Hippocampal formation (tissue), 2 donors: Measurements from ENCODE around the gene SLIT3.

Experiments used
- DNase-seq, 2 donors: peaks; one replicate each; lab custom pipeline; 2025; lab: John Stamatoyannopoulos, UW

The SLIT3 gene

DNA sequence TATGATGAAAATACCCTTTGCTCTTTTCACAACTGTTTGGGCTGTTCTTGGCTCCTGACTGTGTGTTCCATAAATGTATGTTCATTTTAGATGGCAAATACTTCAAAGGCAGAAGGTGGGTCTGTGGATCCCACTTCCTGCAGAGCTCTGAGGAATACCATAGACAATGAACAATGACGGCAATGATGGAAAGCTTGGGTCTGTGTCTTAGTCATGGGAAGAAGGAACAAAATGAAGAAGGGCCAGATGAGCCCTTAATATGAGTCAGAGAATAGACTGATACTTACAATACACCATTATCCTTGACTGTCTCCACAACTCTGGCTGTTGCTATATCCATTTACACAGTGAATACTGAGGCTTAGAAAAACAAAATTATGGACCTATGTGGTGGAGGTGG is 126.0 kb downstream of the SLIT3 start:
- no peak for DNase-seq

DNA sequence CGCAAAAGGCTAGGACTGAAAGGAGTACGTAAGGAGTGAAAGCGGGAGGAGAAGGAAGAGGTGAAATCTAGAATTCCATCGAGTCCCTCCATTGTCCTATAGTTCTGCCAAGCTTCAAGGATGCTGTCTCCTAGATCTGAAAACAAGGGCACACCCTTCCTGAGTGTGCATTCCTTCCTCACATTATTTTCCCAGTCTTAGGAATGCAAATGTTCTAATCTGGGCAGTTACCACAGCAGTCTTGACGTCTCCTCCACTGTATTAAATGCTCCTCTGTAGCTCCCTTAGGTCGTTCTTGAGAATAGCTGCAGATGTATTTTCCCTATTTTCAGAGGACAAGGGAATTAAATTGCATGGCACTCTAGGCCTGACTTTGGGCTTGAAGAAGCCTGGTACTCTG is 127.6 kb downstream of the SLIT3 start:
- DNase-seq = no peak

DNA sequence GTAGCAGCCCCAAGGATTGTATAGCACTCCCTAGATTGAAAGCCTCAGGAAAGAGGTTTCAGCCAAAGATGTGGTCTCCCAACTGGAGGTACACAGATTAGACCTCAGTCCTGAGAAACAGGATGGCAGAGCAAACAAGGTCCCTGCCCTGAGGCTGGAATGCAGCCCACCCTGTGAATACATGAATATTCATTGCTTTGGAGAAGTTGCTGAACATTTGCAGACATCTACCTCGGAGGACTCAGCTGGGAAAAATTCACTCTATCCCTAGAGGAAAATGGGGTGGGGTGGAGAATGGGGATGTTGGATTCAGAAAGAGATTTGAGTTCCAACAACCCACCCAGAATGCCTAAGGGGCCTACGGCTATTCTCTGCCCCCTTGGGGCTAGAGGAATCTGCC is 129.4 kb downstream of the SLIT3 start:
- no peak for DNase-seq

DNA sequence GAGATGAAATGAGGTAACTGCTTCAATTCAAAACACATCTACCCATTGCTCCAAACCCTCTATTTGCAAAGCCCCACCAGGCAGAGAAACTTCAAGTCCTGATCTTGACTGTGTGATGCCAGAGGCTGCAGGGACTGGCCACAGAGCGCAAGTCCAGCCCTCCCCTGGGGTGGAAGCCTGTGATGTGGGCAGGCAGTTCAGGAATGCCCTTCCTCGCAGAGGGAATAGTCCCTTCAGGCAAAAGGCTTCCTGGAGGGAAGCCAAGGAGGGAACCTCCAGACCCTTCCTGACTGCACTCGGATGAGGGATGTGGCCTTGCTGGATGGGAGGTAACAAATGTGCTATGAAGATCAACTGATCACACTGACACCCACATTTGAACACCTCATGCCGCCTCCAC is 131.2 kb downstream of the SLIT3 start:
- DNase-seq = no peak

DNA sequence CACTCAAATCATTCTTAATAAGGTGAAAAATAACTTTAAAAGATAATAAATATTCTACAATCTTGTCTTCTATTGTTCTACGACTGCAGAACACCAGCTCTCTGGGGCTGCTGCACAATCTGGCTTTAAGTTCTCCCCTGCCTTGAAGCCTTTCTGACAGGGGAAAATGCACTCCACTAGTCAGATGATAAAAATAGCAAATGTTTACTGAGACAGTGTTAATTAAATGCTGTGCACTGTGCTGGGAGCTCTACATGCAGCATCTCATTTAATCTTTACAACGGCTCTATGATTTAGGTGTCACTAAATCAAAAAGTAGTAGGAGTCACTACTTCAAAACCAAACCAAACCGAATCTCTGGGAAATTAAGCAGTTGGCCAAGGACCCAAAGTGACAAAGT is 132.7 kb downstream of the SLIT3 start:
- no peak for DNase-seq

DNA sequence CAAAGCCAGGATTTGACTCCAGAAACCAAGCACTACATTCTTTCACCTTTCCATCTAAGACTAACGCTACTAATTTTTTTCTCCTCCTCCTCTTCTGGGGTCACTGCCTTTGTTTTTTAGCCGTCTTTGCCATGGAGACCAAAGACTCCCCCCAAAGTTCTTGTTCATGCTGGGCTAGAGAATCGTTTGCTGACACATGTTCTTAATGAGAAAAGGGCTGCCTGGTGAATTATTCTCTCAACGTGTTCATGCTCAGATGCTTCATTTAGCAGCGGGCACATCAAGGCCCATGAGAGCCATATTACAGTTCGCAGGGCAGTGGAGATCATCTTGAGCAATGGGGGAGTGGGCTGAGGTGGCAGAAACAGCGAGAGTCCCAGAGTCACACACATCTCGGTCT is 134.9 kb downstream of the SLIT3 start:
- DNase-seq = no peak

DNA sequence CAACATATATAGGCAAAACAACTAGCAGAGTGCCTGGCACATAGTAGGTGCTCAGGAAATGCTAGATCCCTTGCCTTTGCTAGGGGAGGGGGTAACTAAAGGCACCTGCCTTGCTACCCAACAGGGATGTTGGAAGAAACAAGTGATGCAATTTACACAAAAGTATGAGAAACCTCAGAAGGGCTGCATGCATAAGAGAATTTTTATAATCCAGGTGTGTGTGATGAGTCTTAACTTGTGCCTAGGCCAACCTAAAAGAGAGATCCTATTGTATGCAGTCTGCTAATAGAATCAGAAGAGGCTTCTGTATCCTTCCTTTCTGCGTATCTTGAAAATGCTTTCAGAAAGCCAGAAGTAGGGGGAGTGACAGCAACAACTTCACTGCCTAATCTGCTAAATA is 135.9 kb downstream of the SLIT3 start:
- DNase-seq = no peak

DNA sequence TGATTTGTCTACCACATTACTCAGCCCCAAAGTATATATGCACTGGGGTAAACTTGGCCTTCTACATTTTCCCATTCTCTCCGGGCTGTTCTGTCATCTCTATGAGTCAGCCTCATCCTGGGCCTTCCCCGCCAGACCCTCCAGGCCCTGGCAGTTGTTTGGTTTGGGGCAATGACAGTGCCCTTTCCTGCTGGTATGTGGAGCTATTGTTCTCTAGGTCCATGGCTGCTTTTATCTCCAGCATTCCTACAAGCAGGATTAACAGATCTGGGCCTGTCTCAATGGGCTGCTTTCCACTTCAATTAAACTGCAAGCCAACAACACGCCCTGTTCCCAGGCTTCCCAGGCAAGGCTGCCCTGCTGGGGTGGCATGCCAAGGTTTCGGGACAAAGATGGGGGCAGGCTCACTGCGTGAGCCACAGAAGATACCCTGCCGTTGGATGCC is 136.4 kb downstream of the SLIT3 start:
- peak; percentile 4 to 9 for DNase-seq

DNA sequence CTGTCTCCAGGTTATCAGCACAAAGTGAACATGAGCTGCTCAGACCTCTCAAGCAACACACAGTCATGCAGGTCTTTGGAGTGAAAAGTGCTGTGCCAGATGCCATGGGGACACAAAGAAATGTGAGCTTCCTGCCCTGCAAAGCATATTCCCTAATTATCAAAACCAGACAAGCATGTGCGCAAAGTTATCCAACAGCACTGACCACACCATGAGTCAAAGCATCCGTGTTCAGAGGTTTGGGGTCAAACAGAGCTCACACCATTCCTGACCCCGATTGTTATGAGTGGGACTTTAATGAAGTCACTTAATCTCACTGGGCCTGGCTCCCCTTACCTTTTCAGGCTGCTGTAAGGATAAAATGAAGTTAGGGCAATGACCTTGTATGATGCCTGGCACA is 138.5 kb downstream of the SLIT3 start:
- no peak for DNase-seq

DNA sequence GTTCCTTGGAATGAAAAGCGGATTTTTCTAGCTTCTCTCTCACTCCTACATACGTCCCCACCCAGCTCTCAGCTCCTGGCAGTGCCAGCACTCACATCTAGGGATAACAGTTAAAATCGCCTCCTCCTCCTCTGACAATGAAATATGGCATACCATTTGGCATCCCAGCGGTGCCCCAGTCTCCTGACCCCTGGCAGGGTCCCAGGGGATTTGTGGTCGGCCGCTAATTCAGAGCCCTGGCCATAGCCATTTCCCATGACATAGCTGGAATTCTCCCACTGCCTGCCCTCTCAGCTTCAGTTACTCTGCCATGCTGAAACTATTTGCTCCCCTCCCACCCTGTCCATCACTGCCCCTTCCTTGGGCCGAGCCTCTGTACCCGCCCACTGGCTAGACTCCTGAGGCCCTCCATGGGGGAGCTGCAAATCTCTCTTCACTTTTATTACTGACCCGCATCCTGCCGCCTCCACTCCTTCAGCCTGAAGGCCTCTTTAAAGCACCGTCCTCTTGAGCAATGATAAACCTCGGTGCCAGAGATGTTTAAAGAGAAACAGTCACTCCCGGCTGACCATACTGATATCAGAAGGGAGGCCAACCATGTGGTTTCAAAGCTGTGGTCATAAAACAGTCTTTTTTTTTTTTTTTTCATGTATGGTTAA is 139.8 kb downstream of the SLIT3 start:
- DNase-seq = peak in 1 of 2 donors; percentile 2

DNA sequence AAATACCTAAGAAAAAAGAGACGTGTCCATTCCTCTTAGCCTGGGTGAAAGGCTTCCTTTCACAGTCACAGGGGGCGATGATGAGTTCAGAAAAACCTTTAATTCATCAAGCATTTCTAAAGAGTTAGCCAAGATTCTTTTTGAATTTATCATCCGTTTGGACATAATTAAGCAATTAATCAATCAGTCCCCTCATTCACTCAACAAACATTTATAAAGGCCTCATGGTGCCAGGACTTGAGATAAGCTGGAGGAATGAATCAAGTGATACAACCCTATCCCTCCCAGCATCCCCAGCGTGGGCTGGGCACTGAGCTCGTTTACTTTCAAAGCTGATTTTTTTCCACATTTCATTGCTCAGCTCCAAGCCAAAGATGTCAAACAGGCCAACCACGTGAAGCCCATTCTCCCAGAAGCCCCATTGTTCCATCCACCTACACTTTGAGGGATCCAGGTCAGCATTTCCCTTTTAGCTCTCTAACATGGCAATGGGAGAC is 140.5 kb downstream of the SLIT3 start:
- DNase-seq = no peak

DNA sequence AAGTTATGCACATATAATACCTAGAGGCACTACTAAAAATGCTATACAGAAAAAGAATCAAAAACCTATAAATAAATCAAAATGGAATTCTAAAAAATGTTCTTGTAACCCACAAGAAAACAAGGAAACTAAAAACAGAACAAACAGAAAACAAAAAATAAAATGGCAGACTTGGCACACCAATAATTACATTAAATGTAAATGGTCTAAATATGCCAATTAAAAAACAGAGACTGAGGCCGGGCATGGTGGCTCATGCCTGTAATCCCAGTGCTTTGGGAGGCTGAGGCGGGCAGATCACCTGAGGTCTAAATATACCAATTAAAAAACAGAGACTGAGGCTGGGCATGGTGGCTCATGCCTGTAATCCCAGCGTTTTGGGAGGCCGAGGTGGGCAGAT is 142.2 kb downstream of the SLIT3 start:
- DNase-seq = no peak

DNA sequence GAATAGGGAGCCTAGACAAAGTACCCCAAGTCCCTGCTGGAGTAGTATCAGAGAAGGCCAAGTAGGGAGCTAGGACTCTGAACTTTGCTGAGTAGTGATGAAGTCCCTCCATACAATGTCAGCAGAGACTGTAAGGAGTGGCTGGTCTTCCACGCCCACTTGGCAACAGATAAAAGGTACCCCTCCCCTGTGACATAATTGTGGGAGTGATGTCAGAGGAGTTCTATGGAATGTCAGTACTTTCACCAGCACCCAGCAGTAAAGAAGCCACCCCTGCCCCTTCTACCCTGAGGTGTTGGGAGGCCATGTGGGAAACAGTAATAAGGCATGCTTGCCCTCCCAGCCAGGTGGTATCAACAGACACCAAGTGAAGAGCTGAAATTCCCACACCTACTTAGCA is 143.9 kb downstream of the SLIT3 start:
- DNase-seq = no peak

DNA sequence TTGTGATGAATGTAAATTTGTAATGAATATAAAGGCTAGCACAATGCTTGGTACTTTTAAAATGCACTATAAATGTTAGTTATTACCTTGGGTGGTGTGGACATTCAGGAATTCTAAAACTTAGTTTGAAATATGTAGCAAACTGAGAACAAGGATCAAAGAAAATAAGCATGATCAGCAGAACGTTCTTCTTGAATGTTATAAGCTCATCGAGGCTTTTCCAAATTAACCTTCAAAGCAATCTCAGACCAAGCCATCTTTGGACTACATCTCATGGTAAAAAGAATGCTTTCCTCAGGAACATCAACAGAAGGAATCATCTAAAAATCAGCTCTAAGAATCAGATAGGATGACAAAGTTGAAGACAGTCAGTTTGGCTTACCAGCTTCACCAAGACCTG is 146.3 kb downstream of the SLIT3 start:
- no peak for DNase-seq

DNA sequence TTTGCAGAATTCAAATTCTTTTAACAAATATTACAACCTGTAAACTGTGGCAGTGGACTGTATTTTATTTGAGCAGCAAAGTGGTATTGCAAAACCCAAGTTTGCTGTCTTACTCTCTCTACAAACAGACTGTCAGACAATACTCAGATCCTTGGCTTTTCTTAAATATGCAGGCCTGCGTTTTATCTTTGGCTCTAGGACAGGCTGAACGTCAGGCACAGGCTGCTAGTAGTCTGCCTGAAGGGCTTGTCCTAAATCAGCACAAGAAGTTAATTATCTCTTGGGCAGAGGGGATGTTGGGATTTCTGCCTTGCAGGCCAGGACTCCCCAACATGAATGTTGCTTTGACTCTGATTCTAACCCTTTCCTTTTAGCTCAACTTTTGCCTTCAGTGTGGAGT is 147.5 kb downstream of the SLIT3 start:
- no peak for DNase-seq

DNA sequence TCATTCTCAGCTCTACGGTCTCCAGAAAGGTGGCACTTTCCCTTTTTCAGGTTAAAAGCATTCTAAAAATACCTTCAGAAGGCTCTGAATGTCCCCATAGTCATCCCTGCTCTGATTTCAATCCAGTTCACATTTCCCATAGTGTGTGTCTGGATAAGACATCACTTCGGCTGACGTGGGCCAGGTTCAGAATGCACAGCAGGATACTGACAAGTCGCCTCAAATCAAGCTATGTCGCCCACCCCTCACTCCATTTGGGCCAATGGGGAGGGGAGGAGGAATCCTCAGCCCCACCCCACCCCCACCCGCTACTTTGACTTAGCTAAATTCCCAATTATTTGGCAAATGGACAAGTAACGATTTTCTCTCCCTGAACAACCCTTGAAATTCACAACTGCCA is 148.0 kb downstream of the SLIT3 start:
- DNase-seq = no peak

DNA sequence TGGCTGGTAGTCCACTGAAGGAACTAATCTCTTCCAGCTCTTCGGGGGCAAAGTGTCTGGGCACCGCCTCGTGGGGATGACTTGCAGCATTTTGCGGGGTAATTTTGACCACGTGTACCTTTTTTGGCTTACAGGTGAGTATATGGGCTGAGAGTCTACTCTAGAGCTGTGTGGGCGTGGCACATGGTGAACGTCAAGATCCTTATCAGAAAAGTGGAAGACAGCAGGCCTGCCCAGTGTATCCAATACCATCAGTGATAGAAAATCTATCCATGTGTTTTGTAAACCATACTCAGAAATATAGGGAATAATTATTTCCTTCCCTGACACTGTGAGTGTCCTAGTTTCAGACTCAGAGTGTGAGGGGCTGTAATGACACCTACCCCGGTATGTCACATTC is 148.5 kb downstream of the SLIT3 start:
- no peak for DNase-seq

DNA sequence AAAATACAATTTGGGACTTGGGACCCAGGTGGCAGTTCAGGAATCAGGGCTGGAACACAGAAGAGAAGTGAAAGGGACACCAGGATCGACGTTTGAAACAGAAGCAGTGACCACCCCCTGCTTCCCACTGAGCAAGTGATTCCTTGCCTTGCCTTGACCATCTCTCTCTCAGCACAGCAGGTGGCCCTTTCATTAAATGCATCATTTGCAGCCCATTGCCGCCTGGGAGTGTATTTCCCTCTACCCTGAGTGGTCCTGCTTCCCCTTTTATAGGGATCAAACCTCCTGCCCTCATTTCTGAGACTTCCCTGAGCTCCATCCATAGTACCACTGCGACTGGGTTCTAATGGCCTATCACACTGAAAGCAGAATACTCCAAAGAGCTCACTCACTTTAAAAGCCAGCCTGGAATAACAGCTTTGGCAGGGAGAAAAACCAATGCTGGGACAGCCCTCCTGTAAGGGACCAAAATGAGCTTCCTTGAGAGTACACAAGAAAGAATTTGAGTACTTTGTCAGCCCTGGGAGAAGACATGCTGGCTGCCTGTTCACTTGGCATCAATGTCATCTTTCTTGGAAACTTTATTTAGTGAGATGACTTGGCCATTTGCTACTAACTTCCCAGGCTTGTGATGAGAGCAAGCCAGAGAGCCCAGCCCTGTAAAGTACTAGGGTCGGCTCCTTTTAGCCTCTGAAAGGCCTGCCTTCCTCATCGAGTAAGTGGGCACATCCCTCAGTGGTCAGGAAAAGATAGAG is 149.7 kb downstream of the SLIT3 start:
- DNase-seq = no peak

DNA sequence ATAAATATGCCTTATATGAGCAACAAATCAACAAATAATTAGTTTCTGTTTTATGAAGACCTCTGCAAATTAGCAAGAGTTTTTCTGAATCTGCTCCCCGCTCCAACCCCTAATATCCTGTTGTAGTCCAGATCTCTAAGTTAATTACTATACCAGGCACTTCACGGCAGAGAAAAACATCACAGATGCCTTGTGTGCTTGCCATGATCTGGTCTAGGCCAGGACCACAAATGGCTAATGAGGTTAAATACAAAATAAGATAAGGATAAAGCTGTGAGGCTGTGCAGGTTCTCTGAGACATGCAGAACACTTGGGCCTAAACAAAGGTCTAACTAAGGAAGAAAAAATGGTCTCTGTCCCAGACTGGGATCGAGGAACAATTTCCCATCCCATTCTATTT is 150.8 kb downstream of the SLIT3 start:
- no peak for DNase-seq

DNA sequence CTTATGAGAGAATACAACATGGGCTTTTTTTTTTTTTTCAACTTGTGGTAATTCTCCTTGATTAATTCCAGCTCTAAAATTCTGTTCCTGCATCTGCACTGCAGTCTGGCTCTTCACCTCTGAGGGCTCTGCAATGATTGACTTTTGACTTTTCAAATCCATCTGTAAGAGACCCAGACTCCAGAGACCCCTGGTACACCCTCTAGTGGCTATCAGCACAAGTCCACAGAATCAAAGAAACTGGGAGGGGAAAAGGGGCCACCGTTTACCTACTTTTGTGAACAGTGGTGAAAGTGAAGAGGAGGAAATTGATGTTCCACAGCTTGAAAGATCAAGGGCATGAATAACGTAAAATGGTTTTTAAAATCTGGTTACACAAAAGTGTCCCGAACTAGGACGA is 151.6 kb downstream of the SLIT3 start:
- no peak for DNase-seq

DNA sequence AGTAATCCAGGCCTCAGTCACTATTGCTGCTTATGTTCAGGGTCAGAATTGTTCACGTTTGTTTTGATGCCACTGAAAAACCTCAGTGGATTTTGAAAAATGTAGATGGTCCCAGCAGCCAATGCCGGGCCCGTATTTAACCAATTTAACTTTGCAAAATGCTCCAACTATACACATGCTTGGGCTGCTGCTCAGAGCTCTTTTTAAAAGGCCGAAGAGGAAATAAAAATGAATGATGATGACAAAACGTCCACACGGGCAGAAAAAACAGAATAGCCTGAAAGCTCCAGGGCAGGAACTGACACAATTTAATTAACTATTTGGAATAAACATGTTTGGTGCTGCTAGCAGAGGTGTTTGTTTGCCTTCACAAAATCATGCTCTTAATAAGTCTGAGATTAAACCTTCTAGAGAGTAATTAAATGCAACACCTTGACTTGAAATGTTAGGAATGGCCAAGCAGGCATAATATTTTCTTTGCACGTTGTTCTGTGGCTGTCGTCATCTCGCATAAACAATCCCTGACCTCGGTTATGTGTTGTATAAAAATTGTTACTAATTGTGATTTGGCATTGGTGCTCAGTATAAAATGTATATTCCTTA is 152.7 kb downstream of the SLIT3 start:
- DNase-seq = no peak

DNA sequence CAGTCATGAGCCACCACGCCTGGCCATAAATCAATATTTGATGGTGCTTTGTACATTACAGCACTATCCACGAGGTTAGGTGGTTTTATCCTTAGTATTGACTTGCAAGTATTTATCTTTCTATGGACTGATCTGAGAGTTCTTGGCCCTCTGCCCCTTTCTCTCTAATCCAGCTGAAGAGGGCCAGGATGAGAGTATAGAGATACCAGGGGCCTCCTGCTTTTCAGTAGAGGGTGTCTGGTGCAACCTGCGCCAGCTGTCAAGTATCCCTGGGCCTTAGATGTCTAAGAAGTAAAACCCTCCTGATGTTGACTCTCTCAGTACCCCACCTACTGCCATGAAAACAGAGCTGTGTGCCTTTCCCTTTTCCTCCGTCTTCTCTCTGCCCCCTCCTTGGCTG is 153.4 kb downstream of the SLIT3 start:
- no peak for DNase-seq

DNA sequence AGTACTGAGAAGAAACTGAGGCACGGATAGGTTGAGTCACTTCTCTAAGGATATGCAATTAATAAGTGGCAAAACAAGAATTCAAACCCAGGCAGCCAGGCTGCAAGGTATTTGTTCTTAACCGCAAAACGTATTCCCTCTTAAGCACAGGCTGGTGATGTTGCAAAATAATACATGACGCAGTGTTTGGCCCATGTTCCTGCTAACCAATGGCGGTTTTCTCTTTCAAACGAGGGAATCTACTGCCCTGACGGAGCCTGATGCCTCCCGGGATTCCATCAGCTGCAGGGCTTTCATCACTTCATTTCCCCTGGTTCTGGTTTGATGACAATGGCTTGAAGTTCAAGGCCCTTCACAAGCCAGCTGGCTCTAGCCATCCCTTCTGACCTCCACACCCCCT is 154.8 kb downstream of the SLIT3 start:
- DNase-seq = no peak
